Occipital lobe (tissue), 2 donors: ENCODE data around the gene PPP1R2. TPM values are rescaled to one million over a fixed set of nuclear protein-coding genes. Genes with fewer than 3 reads are reported as not detected.
"Not testable (repeated sequence)": the region's sequence is repeated elsewhere in the genome, so short reads cannot be mapped to it uniquely, and the experiment has no call there.

Experiments
- DNase-seq: peaks from one replicate; lab custom pipeline; 2025; lab: John Stamatoyannopoulos, UW
- total RNA-seq: library from RNA; depleted of rRNA; stranded (reverse); fragments of >200 nt; gene quantifications from one replicate; pipeline ENCODE4 v1.2.3, GENCODE V29; 2014

PPP1R2 gene
- total RNA-seq = 92.3 TPM

DNA sequence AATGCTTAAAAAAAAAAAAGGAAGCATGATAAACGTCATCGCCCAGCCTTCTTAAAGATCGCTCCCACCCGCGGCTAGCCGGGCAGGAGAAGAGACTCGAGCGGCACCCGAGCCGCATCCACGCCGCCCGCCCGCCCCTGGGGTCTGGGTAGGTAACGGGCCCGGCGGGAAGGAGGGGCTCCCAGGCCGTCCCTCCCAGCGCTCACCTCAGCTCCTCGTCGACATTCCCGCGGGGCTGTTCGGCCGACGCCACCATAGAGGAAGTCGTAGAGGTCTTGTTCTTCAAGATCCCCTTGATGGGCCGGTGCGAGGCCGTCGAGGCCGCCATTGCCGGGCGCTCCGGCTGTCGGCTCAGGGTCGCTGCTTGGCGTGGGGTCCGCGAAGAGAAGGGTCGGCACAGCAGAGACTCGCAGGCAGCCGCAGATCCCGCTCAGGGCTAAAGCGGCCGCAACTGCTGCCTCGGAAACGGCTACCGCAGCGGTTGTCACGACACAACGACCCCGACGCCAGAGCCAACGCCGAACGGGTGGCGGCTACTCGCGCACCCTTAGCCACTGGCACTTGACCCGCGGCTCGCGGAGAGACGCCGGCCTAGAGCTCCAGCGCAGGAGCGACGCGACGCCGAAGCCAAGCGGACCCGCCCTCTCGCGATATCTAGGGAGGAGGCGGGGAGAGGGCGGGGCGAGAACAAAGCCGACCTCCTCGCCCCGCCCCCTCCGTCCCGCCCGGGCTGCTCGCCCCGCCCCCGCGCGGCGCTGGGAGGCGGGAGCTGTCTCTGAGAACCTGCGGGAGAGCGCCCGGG, at the start of gene PPP1R2:
PPP1R2 (minus strand) TSS at position 628 of the 802 bp plus-strand sequence; CDS start at position 328, 300 bp downstream.
- peak; percentile 88 for DNase-seq

DNA sequence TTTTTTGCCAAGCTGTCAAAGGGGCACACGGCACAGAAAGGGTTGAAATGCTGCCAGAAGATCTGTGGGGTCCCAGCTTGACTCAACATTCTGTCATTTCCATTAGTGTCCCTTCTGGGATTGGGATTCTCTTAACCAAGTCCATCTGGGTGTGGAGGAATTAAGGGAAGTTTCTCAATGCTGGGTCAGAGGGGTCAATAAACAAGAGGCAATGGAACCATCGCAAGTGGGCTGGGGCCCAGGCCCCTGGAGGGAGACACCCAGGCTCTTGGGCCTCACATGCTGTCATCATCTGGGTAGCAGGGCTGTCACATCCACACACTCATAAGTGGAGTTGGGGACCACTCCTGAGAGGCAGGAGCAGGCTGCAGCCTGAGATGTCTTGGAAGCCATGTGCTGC, 48.7 kb upstream of the PPP1R2 start:
- no peak for DNase-seq

DNA sequence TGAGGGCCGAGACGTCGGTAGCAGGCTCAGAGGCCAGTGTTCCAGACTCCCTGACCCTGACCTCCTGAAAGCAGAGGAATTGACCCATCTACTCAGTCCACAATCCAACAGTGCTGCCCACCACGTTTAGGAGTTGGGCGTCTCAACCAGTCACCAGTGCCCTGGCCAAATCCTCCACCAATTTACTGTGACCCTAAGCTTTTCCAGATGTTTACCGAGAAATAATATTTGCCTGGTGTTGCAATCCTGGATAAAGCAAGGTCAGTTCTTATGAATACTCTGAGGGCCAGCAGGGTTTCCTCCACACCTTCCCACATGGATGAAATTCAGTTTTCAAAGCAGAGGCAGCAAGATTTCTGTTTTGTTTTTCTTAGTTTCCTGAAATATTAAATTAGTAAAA, 48.1 kb upstream of the PPP1R2 start:
- DNase-seq = no peak

DNA sequence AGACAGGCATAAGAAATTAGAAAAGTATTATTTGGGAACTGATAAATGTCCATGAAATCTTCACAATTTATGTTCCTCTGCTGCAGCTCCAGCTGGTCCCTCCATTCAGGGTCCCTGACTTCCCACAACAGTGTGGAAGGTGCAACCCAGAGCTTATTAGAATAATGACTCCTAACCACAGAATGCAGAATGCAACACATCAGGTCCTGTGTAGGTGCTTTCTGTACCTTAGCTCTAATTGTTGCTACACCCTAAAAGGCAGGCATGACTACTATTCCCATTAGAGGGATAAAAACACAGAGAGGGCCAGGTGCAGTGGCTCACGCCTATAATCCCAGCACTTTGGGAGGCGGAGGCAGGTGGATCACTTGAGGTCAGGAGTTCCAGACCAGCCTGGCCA, 47.3 kb upstream of the PPP1R2 start:
- not testable (repeated sequence) for DNase-seq

DNA sequence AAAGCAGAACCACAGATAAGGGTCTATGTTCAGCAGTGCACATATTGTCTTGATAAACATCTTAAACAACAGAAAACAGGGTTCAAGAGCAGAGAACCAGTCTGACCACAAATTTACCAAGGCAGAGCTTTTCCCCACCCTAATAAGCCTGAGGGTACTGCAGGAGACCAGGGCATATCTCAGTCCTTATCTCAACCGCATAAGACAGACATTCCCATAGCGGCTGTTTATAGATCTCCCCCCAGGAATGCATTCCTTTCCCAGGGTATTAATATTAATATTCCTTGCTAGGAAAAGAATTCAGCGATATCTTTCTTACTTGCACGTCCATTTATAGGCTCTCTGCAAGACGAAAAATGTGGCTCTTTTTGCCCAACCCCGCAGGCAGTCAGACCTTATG, 46.7 kb upstream of the PPP1R2 start:
- not testable (repeated sequence) for DNase-seq

DNA sequence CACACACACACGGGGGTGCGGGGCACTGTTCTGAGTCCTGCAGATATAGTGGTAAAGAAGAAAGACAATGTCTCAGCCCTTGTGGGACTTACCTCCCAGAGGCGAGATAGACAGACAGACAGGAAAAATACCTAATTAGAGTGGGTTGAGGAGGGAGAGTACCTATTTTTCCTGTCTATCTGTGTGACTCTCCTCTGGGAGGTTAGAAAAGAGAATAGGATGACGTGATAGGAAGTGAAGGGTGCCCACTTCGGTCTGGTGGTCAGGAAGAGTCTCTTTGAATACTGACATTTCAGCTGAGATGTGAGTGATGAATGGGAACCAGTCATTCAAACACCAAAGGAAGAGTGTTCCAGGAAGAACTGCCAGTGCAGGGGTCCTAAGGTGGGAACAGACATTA, 44.7 kb upstream of the PPP1R2 start:
- no peak for DNase-seq

DNA sequence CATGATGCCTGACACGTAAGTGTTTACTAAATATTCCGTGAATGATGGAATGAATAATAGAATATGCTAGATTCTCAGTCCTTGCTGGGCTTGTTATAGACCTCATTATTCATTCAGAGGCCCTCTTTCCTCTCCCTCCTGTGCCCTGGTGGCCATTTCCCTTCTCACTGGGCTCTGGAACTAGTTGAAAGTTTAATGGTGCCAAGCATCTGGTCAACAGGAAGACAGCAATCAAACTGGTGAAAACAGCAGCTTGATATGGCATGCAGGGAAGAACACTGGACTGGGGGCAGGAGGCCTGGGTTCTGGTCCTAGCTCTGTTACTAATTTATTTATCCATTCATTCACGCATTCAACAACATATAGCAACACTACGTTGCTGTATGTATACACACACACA, 44.3 kb upstream of the PPP1R2 start:
- no peak for DNase-seq

DNA sequence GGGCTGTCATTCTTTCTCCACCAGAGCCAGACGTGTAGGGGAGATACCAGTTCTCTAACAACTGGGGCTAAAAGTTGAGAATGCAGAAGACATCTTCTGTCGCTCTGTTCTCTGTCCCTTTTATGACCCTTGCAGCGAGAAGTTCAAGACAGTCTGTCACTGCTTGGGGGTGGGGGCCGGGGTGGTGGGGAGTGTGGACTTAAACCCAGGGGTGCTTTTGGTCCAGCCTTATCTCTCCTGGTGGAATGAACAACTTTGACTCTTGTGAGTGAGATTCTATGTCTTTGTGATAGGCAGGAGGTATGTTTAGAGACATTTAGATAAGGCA, 41.4 kb upstream of the PPP1R2 start:
- DNase-seq = no peak

DNA sequence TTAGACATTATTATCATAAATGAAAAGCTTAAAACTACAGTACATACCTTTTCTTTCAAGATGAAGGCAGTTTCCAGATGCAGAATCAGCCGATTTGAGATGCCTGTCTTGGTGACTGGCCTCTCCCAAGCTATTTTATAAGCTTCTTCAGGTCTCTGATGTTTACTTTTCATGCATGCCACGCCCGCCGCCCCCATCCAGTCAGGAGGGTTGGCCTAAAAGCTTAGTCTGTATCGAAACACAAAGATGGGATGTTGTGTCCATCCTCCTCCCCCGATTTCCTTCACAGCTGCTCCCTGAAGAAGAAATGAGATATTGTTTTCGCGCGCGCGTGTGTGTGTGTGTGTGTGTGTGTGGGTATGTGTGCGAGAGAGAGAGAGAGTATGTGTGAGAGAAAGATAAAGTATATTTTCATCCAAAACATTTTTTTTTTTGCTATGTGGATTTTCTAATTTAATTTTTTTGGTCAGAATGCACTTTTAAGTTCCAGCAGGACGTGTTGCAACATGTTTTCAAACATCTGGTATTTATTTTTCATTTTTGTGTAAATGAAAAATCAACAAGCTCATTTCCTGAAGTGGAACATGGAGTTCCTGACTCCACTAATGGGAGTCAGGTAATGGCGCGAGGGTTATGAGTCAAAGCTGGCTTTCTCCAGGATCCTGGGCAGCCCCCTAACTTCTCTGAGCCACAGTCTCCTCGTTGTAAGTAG, 40.9 kb upstream of the PPP1R2 start, which contains the start of gene APOD:
APOD (minus strand) TSS at position 110 of the 712 bp plus-strand sequence. CDS start 4,479 bp downstream, outside the sequence.
- DNase-seq = peak; percentile 44

DNA sequence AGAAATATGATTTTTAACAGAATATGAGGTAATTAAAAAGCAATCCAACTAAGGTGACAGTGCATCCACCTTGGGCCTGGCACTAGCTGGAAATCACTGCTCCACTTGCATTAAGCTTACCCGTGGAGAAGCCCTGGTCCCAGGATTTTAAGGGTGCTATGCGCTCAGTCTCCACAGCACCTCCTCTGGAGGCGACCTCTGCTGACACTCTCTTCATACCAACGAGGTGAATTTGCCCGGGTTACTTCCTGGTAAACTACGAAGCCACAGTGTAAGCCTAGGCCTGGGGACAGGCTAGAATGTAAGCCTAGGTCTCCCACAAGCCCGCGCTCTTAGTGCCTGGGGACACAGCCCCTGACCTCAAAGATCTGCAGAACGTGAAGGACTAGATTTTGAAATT, 39.8 kb upstream of the PPP1R2 start:
- DNase-seq = no peak

DNA sequence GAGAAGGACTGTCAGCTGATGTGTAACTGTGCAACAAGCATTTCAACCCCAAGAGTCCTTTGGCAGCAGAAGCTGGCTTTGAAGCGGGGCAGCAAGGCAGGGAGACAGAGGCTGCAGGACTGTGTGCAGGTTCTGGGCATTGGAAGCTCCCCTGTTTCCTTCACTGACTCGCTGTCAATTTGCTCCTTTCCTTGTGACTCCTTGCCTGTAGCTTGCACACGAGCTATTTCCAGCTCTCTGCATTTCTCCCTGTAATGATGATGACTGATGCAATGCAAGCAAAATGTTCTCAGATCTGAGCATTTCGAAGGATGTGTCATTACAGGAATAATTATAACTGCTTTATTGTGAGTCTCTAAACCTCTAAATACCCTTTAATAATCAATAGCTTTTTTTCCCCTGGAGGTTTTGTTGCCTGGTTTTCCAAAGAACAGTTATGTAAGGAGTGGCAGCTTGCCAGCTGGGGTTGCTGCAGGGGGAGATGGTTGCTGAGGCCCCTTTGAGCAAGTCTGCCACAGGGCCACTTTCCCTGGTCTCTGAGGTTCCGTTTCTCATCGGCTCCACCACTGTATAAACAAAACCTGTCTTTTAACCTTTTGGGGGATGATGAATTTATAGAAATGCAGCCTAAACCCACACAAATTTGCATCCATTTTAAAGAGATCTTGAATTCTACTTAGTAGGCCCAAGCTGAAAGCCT, 37.8 kb upstream of the PPP1R2 start:
- peak; percentile 27 for DNase-seq

DNA sequence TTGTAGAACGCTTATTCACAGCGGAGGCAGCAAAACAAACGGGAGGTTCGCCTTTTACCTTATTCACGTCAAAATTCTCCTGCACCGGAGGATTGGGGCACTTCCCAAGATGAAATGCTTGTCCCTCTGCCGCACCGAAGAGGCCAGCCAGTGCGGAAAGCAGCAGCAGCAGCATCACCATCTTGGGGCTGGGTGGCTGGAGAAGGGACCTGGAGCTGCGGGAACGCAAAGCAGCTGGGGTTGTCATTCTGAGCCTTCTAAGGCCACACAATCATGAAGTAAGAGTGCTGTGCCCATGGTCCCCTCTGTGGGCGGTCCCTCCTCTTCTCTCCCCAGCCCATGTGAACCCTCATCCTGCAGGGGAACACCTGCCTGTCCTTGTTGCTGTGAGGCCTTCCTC, 36.2 kb upstream of the PPP1R2 start:
- no peak for DNase-seq

DNA sequence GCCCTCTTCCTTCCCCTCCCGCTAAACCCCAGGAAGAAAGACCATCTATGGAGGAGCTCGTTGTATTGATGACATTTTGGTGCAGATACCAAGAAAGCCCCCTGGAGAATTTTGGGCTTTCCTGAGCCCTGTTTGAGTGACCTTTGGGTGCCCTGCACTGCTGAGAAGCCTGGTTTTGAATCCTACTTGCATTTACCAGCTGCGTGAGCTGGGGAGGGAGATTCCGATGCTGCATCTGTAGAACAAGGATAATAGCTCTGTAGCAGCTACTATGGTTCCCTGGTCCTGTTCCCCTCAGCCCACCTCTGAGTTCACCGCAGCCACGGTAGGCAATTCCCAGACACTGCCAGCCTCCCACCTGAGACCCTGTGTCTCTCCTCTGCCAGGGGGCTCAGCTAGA, 35.4 kb upstream of the PPP1R2 start:
- no peak for DNase-seq

DNA sequence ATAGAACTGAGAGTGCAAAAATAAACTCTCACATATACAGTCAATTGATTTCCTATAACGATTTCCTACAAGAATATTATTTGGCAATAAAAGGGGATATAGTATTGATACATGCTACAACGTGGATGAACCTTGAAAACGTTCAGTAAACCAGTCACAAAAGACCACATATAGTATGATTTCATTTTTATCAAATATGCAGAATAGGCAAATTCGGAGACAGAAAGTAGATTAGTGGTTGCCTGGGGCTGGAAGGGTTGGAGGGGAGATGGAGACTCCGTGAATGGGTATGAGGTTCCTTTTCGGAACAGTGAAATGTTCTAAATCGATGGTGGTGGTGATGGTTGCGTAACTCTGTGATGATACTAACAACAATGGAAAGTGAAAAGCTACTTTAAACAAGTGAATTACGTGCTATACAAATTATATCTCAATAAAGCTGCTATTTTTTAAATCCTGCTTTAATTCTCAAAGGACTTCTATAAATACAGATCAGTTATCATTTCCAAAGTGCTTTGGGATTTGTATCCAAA, 34.6 kb upstream of the PPP1R2 start:
- DNase-seq = no peak

DNA sequence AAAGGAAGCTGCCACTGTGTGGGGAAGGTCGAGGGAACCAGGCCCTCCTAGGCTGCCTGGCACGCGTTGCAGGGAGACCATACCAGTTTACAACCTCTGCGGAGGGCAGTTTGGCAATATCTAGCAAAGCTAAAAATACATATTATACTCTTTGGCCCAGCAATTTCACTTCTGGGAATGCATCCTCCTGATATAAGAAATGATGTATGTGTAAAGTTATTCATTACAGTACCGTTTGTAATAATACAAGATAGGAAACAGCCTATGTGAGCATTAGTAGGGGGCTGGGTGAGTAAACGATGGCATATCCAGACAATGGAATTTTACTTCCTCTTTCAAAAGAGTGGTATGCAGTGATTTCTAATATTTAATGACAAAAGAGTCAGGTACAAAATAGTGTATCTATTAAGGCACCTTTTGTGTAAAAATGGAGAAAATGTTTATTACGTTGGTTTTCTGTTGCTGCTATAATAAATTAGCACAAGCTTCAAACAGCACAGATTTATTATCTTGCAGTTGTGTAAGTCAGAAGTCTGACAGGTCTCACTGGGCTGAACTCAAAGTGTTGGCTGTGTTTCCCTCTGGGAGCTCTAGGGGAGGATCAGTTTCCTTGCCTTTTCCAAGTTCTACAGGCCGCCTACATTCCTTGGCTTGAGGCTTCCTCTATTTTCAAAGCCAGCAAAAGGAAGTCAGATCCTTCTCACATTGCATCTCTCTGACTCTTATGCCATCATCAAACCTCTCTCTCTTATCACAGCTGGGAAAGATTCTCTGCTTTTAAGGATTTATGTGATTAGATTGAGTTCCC, 31.6 kb upstream of the PPP1R2 start:
- DNase-seq = no peak

DNA sequence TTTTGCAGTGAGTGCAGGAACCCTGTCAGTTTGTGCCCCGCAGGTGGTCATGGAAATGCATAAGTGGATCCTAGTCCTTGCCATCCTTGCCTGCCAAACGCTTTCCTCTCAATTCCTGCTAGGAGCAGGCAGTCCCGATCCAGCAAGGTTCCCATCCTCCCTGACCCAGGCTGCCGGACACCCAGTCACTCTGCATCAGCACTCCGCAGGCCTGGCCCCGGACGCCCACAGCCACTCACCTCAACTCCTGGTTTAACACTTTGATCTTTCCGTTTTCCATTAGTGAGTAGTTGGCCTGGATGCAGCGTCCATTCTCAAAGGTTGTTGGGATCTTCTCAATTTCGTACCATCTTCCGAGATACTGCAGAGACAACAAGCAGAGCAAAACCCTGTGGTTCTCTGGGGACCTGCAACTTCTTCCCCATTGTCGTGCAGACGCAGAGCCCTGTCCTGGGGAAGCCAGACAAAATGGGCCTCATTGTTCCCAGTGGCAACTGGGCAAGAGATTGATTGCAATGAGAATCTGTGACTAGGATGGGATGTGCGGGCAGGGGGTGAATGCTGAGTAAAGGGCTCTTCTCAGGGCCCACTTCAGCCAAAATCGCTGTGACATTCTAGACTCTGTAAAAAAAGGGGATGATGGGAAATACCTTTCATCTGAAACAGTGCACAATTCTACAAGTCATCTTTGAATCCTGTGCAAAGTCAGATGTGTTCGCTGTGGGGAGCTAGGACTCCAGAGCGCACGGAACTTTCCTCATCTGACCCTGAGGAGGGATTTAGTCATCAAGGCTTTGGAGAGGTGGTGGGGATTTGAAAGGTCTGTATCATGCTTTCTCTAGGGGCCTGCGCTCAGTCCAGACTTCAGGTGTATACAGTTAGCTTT, 30.7 kb upstream of the PPP1R2 start:
- no peak for DNase-seq

DNA sequence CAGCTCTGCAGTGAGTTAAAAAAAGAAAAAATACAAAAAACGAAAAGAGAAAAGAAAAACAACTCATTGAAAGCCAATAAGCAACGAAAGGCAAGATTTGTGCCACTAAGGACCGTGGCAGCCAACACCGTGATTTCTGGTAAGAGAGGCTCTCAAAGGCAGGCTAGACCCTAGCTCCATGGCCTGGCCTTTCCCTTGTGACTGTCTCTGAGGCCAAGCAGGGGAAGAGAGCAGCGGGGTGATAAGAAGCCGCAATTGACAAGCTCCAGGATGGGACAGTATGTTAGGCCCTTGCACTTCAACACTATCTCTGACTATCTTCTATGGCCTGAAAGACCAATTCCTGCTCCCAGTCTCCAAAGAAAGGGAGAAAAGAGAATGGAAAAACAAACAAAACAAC, 28.2 kb upstream of the PPP1R2 start:
- DNase-seq = no peak

DNA sequence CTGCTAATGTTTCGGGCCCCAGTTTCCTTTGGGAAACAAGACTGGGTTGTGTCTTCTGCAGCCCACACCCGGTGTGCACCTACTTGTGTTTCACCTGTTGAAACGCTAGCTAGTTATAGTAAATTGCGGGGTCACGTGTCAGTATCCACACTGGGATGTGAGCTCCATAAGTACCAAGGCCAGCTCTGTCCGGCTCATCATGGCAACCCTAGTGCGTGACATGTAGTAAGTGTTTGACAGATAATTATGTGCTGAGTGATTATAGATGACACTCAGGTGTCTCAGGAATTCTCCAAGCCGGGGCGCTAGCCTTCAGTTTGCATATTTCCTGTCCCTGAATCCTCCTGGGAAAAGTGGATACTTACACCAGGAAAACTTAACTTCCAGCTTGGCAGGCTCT, 27.8 kb upstream of the PPP1R2 start:
- no peak for DNase-seq

DNA sequence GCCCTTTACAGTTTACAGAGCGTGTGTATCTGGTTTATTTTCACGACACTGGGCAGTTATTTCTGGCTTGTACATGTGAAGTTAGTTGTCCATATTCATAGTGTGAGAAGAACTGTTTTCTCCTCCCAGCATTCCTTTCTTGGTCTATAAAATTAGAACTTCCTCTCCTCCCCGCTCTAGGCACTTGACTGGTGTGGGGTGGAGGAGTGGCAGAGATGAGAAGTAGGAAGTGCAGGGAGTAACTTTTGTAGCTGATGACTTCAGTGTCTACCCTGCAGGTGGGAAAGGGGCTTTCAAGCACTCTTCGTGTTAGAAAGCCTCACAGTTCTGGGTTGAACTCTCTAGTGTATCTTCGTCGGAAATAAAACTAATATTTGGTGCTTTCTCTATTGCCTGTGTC, 27.2 kb upstream of the PPP1R2 start:
- DNase-seq = no peak

DNA sequence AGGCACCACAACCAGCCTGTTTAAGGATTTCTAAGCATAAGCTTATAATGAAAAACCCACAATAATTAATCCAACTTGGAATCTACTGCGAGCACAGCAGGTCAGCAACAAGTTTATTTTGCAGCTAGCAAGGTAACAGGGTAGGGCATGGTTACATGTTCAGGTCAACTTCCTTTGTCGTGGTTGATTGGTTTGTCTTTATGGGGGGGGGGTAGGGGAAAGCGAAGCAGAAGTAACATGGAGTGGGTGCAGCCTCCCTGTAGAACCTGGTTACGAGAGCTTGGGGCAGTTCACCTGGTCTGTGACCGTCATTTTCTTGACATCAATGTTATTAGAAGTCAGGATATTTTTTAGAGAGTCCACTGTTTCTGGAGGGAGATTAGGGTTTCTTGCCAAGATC, 25.5 kb upstream of the PPP1R2 start:
- no peak for DNase-seq
